ENCODE measurements around the gene CUX1. TPM values are rescaled to one million over a fixed set of nuclear protein-coding genes. Genes with fewer than 3 reads are reported as not detected.

The CUX1 gene
- total and polyA plus RNA-seq, 2 of the 13 experiments (the other 11 are each of a cell fraction or from before 2014, with no cell fraction given), result 13.7 to 14.9 TPM

- TF ChIP-seq ZNF180 (CRISPR knock-in tag; IDR thresholded peaks at IDR 0.05; ENCODE audit: borderline replicate concordance, low read depth) (peak; percentile 76; the same call in 1 of the 2 replicates), CENPX (CRISPR knock-in tag; IDR thresholded peaks at IDR 0.05) (no peak), AGO1 (IDR thresholded peaks at IDR 0.05; ENCODE audit: low read depth, low read length, poor library complexity, severe bottlenecking) (no peak), RAD51 (IDR thresholded peaks at IDR 0.05; ENCODE audit: borderline replicate concordance) (no peak), TAF15 (IDR thresholded peaks at IDR 0.05; ENCODE audit: low read depth, low read length, poor library complexity, severe bottlenecking) (no peak), ZNF891 (CRISPR knock-in tag; IDR thresholded peaks at IDR 0.05) (no peak; the same call in 1 of the 2 replicates), THAP11 (CRISPR knock-in tag; IDR thresholded peaks at IDR 0.05) (peak; percentile 88), MXD1 (CRISPR knock-in tag; IDR thresholded peaks at IDR 0.05) (peak; percentile 88), ZNF431 (CRISPR knock-in tag; IDR thresholded peaks at IDR 0.05; ENCODE audit: borderline replicate concordance, low read depth) (peak; percentile 92; the same call in 1 of the 2 replicates), ZNF737 (CRISPR knock-in tag; IDR thresholded peaks at IDR 0.05; ENCODE audit: borderline replicate concordance) (no peak), PRMT3 (CRISPR knock-in tag; IDR thresholded peaks at IDR 0.05; ENCODE audit: borderline replicate concordance, low read depth) (no peak; the same call in 1 of the 2 replicates), ATAD3A (CRISPR knock-in tag; IDR thresholded peaks at IDR 0.05) (no peak), ZNF329 (CRISPR knock-in tag; IDR thresholded peaks at IDR 0.05; ENCODE audit: low read depth) (no peak), ZNF350 (CRISPR knock-in tag; IDR thresholded peaks at IDR 0.05; ENCODE audit: borderline replicate concordance, low read depth) (peak; percentile 67; the same call in 1 of the 2 replicates), ZUFSP (CRISPR knock-in tag; IDR thresholded peaks at IDR 0.05; ENCODE audit: borderline replicate concordance) (no peak), HNRNPL (IDR thresholded peaks at IDR 0.05; ENCODE audit: low read depth, low read length) (0 out of 2 replicates have a peak, but pooled peaks have one; percentile 36), STAT6 (CRISPR knock-in tag; IDR thresholded peaks at IDR 0.05; ENCODE audit: borderline replicate concordance) (no peak), CC2D1A (CRISPR knock-in tag; IDR thresholded peaks at IDR 0.05) (no peak), ZNF674 (CRISPR knock-in tag; IDR thresholded peaks at IDR 0.05; ENCODE audit: low read depth) (no peak), ATM (IDR thresholded peaks at IDR 0.05; ENCODE audit: borderline replicate concordance) (no peak), PTBP1 (IDR thresholded peaks at IDR 0.05; ENCODE audit: low read depth, low read length, poor library complexity, severe bottlenecking) (no peak), ARHGAP35 (CRISPR knock-in tag; IDR thresholded peaks at IDR 0.05; ENCODE audit: borderline replicate concordance) (peak; percentile 11; the same call in 1 of the 2 replicates), ZNF598 (CRISPR knock-in tag; IDR thresholded peaks at IDR 0.05; ENCODE audit: borderline replicate concordance) (peak; percentile 79), NR2F1 (CRISPR knock-in tag; IDR thresholded peaks at IDR 0.05) (peak; percentile 69 to 85; a peak in 3 of 4 replicates), ZNF83 (CRISPR knock-in tag; IDR thresholded peaks at IDR 0.05; ENCODE audit: borderline replicate concordance) (no peak)
These were observed 440.8 kb downstream of the CUX1 start (continued) for GRCh38 chr7:102258073-102258748.
